Measurements from ENCODE around the gene DPP7.
"Not testable (repeated sequence)": the region's sequence is repeated elsewhere in the genome, so short reads cannot be mapped to it uniquely, and the experiment has no call there.

Gene DPP7

GRCh38 chr9:137068539-137069507 is 45.7 kb downstream of the DPP7 start:
- no peak for DNase-seq

- DNase-seq: peak; percentile 93
Observed at GRCh38 chr9:137067860-137068538, 46.5 kb downstream of the DPP7 start.

GRCh38 chr9:137066096-137066861 is 48.3 kb downstream of the DPP7 start:
- DNase-seq: no peak

GRCh38 chr9:137065336-137065967 is 49.1 kb downstream of the DPP7 start:
- DNase-seq: no peak

- no peak for DNase-seq
Observed at GRCh38 chr9:137064880-137065164, 49.7 kb downstream of the DPP7 start.

- peak; percentile 78 for DNase-seq
Observed at GRCh38 chr9:137064027-137064879, 50.3 kb downstream of the DPP7 start.

- no peak for DNase-seq
Observed at GRCh38 chr9:137063311-137064026, 51.1 kb downstream of the DPP7 start.

- not testable (repeated sequence) for DNase-seq
Observed at GRCh38 chr9:137062798-137063197, 51.7 kb downstream of the DPP7 start.

- DNase-seq: no peak
Observed at GRCh38 chr9:137062384-137062783, 52.1 kb downstream of the DPP7 start.

All from islet precursor cell (in vitro differentiated cells).